NCI-H1105 (cell line): Measurements from ENCODE around the gene POMC.
"Not testable (repeated sequence)": the region's sequence is repeated elsewhere in the genome, so short reads cannot be mapped to it uniquely, and the experiment has no call there.

ENCODE experiments used
- DNase-seq: peaks from one replicate; lab custom pipeline; 2025; lab: John Stamatoyannopoulos, UW

Gene POMC

GRCh38 chr2:25168256-25169072 lies at the start of gene POMC:
TSS of gene POMC (minus strand) at chr2:25168580. CDS start at chr2:25164772, 3,808 bp downstream.
- DNase-seq: peak; percentile 32

- DNase-seq: no peak
Observed at GRCh38 chr2:25218100-25218499, 49.7 kb upstream of the POMC start.

GRCh38 chr2:25215948-25216679 lies 47.7 kb upstream of the POMC start:
- DNase-seq: no peak

GRCh38 chr2:25215232-25215631 lies 46.9 kb upstream of the POMC start:
- DNase-seq: no peak

- no peak for DNase-seq
Observed at GRCh38 chr2:25213229-25213628, 44.8 kb upstream of the POMC start.

GRCh38 chr2:25210923-25211322 lies 42.5 kb upstream of the POMC start:
- not testable (repeated sequence) for DNase-seq

GRCh38 chr2:25207078-25207545 lies 38.7 kb upstream of the POMC start:
- DNase-seq: no peak

- DNase-seq: no peak
Observed at GRCh38 chr2:25204190-25204838, 35.9 kb upstream of the POMC start.

- no peak for DNase-seq
Observed at GRCh38 chr2:25202275-25202674, 33.9 kb upstream of the POMC start.

- no peak for DNase-seq
Observed at GRCh38 chr2:25201794-25202193, 33.4 kb upstream of the POMC start.

- no peak for DNase-seq
Observed at GRCh38 chr2:25201265-25201664, 32.9 kb upstream of the POMC start.

GRCh38 chr2:25198576-25198975 lies 30.2 kb upstream of the POMC start:
- no peak for DNase-seq

GRCh38 chr2:25198209-25198525 lies 29.8 kb upstream of the POMC start:
- no peak for DNase-seq

GRCh38 chr2:25197336-25198208 lies 29.2 kb upstream of the POMC start:
- no peak for DNase-seq

GRCh38 chr2:25194576-25195122 lies 26.3 kb upstream of the POMC start:
- DNase-seq: no peak

GRCh38 chr2:25190536-25190935 lies 22.2 kb upstream of the POMC start:
- DNase-seq: peak; percentile 65

- DNase-seq: no peak
Observed at GRCh38 chr2:25188405-25188804, 20.0 kb upstream of the POMC start.

GRCh38 chr2:25187729-25188350 lies 19.5 kb upstream of the POMC start:
- DNase-seq: no peak

GRCh38 chr2:25184254-25184653 lies 15.9 kb upstream of the POMC start:
- no peak for DNase-seq

GRCh38 chr2:25178976-25179375 lies 10.6 kb upstream of the POMC start:
- no peak for DNase-seq

- DNase-seq: no peak
Observed at GRCh38 chr2:25177211-25177611, 8.8 kb upstream of the POMC start.
